ENCODE measurements around the gene NDUFA5.

Gene NDUFA5

GRCh38 chr7:123557398-123558288 lies at the start of gene NDUFA5 (continued):
- TF ChIP-seq ZNF76 (tag by site-specific recombination; IDR thresholded peaks at IDR 0.05; ENCODE audit: borderline replicate concordance, low read depth) (peak; percentile 69), OSR2 (tag by site-specific recombination; IDR thresholded peaks at IDR 0.05) (no peak), ZBTB17 (tag by site-specific recombination; IDR thresholded peaks at IDR 0.05) (peak; percentile 99), MYNN (tag by site-specific recombination; IDR thresholded peaks at IDR 0.05; ENCODE audit: borderline replicate concordance) (no peak), KLF9 (tag by site-specific recombination; IDR thresholded peaks at IDR 0.05; ENCODE audit: low read depth) (peak; percentile 85), YY2 (tag by site-specific recombination; IDR thresholded peaks at IDR 0.05) (peak; percentile 90), ZNF501 (tag by site-specific recombination; IDR thresholded peaks at IDR 0.05) (peak; percentile 96), ZXDB (tag by site-specific recombination; IDR thresholded peaks at IDR 0.05) (peak; percentile 74), ZNF660 (tag by site-specific recombination; IDR thresholded peaks at IDR 0.05) (peak; percentile 26; the same call in 1 of the 2 replicates), ZNF639 (tag by site-specific recombination; IDR thresholded peaks at IDR 0.05) (0 out of 2 replicates have a peak, but pooled peaks have one; percentile 39), FEZF1 (tag by site-specific recombination; IDR thresholded peaks at IDR 0.05) (0 out of 2 replicates have a peak, but pooled peaks have one; percentile 28), OVOL3 (tag by site-specific recombination; IDR thresholded peaks at IDR 0.05) (no peak), ZSCAN5A (tag by site-specific recombination; IDR thresholded peaks at IDR 0.05) (no peak), REST (tag by site-specific recombination; IDR thresholded peaks at IDR 0.05) (peak; percentile 24), PBX3 (CRISPR knock-in tag; IDR thresholded peaks at IDR 0.05) (no peak), ZNF629 (tag by site-specific recombination; IDR thresholded peaks at IDR 0.05) (peak; percentile 94), ZNF366 (tag by site-specific recombination; conservative IDR thresholded peaks at IDR 0.05) (peak; percentile 51), ZNF692 (tag by site-specific recombination; IDR thresholded peaks at IDR 0.05) (0 out of 2 replicates have a peak, but pooled peaks have one; percentile 52), ZSCAN30 (tag by site-specific recombination; IDR thresholded peaks at IDR 0.05) (0 out of 2 replicates have a peak, but pooled peaks have one; percentile 23)

Data from HEK293 (cell line).